Ectodermal cell (in vitro differentiated cells): Measurements from ENCODE around the gene KLHL5.
"Not testable (repeated sequence)": the region's sequence is repeated elsewhere in the genome, so short reads cannot be mapped to it uniquely, and the experiment has no call there.

Experiments used
- H3K27ac ChIP-seq: 2 replicates; pipeline ENCODE4 v1.7.0; 2013; ENCODE audit warnings: mild to moderate bottlenecking, low read depth, low read length; ENCODE audit not compliant: insufficient read depth, poor library complexity, severe bottlenecking
- H3K27me3 ChIP-seq: 2 replicates; pipeline ENCODE4 v1.7.0; 2013; ENCODE audit warnings: mild to moderate bottlenecking, low read length; ENCODE audit not compliant: insufficient read depth, control insufficient read depth, poor library complexity, severe bottlenecking
- H3K36me3 ChIP-seq: one replicate; pipeline ENCODE4 v1.7.0; 2013; ENCODE audit warnings: low read length; ENCODE audit not compliant: control insufficient read depth, insufficient read depth
- H3K4me1 ChIP-seq: one replicate; pipeline ENCODE4 v1.7.0; 2013; ENCODE audit warnings: low read length; ENCODE audit not compliant: control insufficient read depth, insufficient read depth
- H3K4me3 ChIP-seq: 2 replicates; pipeline ENCODE4 v1.7.0; 2013; ENCODE audit warnings: low read depth, low read length, control low read depth; ENCODE audit not compliant: insufficient read depth
- H3K9me3 ChIP-seq: 2 replicates; pipeline ENCODE4 v1.7.0; 2013; ENCODE audit warnings: mild to moderate bottlenecking, low read length, moderate library complexity; ENCODE audit not compliant: control insufficient read depth
- WGBS, 2 experiments: methylation state at CpG; one replicate each; pipeline ENCODE4 v1.1.7; 2013; ENCODE audit warnings: missing lambda C conversion rate in 2 of 2; 5-methylcytosine and 5-hydroxymethylcytosine counted together

Gene KLHL5

DNA sequence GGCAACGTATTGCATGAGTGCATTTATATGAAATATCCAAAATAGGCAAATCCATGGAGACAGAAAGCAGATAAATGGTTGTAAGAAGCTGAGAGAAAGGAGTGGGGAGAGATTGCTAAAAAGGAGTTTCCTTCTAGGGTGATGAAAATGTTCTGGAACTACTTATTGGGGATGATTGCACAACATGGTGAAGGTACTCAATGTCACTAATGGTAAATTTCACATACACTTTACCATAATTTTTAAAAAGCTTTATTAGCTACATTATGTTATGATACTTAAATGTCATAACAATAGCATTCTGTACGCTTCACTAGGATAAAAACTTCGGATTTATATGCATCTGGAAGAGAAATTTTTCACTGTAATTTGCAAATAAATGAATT, 63.6 kb downstream of the KLHL5 start:
- no peaks in the 10 kb centered on the region for H3K36me3 ChIP-seq
- 95 to 100% methylated on average over 1 to 2 of the region's 3 CpGs for WGBS, 2 experiments
- H3K27ac ChIP-seq = no peak overlapping the region
- no peaks in the 10 kb centered on the region for H3K9me3 ChIP-seq
- no peaks in the 10 kb centered on the region for H3K4me1 ChIP-seq
- no peak overlapping the region for H3K4me3 ChIP-seq
- H3K27me3 ChIP-seq = no peaks in the 10 kb centered on the region

DNA sequence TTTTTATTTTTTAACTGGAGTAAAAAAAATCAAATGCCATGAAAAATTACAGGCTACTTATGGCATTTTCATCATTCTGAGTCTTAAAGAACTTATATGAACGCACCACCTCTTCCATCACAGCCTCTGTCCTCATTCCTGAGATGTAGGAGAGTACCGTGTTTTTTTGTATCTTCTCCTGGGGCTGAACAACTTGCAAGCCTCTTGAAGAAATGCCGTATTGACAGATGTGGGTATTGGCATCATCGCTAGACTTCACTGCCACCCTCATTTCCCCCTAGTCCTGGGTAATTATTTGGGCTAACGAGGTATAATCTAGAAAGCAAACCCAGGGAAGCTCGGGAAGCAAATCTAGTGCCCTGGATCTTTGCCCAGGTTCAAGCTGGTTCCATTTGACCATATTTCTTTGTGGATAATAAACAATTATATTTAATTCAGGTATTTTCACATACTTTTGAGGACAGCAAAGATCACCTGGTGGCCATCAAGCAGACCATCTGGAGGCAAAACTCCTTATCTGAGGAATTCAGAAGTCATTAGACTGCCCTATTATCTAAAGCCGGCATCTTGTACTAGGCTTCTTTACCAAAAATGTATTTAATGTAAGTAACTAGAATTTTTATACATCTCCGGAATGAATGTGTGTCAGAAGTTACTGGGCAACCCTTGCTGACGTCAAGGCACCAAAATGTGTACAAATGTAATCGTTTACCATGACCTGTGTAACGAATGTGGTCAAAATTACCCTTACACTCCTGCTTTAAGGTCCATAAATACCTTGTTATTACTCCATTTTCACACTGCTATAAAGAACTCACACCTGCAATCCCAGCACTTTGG, 64.4 kb downstream of the KLHL5 start:
- Histone ChIP-seq H3K27me3 (no peaks in the 10 kb centered on the region), H3K4me3 (no peak overlapping the region), H3K4me1 (no peaks in the 10 kb centered on the region), H3K36me3 (no peaks in the 10 kb centered on the region), H3K9me3 (no peaks in the 10 kb centered on the region), H3K27ac (no peak overlapping the region)
- 94 to 95% methylated on average over 10 to 11 of the region's 11 CpGs for WGBS, 2 experiments

DNA sequence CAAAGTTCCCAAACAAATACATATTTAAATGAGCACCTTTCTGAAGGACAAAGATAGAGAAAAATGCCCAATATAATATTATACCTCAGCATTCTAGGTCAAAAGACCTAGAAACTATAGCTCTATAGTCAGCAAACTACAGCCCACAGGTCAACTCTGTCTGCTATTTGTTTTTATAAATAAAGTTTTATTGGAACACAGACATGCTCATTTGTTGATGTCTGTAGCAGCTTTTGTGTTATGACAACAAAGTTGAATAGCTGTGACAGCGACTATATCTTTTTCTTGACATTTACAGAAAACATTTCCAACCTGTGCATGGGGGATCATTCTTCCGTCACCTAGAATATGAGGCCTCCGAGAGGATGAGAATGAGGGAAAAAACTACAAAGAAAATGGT, 71.6 kb downstream of the KLHL5 start:
- Histone ChIP-seq H3K27me3 (no peaks in the 10 kb centered on the region), H3K4me1 (no peaks in the 10 kb centered on the region), H3K36me3 (no peaks in the 10 kb centered on the region), H3K9me3 (no peaks in the 10 kb centered on the region), H3K27ac (no peak overlapping the region), H3K4me3 (no peak overlapping the region)
- WGBS, 2 experiments = 98 to 100% methylated on average over 2 to 3 of the region's 3 CpGs

DNA sequence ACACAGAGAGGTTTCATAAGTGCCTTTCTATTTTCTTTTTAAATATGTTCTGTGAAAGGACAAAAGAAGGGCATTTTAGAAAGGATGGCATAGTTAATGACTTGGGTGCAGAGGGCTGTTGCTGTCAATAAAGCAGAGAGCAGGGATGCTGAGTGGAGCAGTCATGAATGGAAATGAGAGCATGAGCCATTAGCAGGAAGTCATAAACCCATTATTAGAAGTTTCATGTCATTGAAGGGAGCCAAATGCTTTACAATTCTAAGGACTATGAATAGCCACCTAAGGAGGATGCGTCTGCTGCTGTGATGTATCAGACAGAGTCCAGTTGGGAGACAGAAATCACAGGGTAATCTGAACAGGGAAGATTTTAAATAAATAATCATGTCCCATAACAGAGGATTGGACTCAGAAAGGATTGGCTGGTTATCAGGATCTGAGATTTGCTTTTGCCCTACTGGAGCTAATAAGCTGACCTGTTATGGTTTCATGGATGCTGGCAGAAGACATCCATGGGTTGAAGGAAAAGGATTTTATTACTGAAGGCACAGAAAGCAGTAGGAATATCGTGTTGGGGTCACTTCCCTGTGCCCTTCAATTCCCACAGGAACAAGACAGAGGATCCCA, 72.8 kb downstream of the KLHL5 start:
- Histone ChIP-seq H3K9me3 (no peaks in the 10 kb centered on the region), H3K4me1 (no peaks in the 10 kb centered on the region), H3K36me3 (no peaks in the 10 kb centered on the region), H3K27me3 (no peaks in the 10 kb centered on the region), H3K27ac (no peak overlapping the region), H3K4me3 (no peak overlapping the region)
- 68 to 81% methylated on average over 2 of the region's 2 CpGs for WGBS, 2 experiments

DNA sequence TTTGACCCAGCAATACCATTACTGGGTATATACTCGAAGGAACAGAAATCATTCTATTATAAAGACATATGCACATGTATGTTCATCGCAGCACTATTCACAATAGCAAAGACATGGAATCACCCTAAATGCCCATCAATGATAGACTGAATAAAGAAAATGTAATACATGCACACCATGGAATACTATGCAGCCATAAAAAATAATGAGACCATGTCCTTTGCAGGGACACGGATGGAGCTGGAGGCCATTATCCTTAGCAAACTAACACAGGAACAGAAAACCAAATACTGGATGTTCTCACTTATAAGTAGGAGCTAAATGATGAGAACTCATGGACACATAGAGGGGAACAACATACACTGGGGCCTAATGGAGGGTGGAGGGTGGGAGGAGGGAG, 76.2 kb downstream of the KLHL5 start:
- H3K27me3 ChIP-seq, H3K4me1 ChIP-seq, H3K4me3 ChIP-seq, H3K27ac ChIP-seq, H3K36me3 ChIP-seq, H3K9me3 ChIP-seq: not testable (repeated sequence)
- 90 to 96% methylated on average over 3 of the region's 3 CpGs for WGBS, 2 experiments

DNA sequence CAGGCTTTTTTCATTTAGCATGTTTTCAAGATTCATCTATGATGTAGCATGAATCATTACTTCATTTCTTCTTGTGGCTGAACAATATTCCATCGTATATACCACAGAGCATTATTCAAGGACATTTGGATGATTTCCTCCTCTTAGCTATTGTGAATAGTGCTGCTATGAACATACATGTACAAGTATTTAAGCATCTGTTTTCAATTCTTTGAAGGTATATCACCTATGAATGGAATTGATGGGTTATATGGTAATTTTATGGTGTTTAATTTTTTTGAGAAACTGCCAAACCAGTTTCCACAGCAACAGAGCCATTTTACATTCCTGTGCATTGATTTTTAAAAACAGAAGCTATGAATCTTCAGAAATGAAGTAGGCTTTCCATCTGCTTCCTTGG, 84.2 kb downstream of the KLHL5 start:
- 100% methylated on average over 1 of the region's 1 CpG; no CpG with 5 or more reads in 1 of the 2 experiments for WGBS, 2 experiments
- Histone ChIP-seq H3K27ac (no peak overlapping the region), H3K36me3 (no peaks in the 10 kb centered on the region), H3K4me1 (no peaks in the 10 kb centered on the region), H3K4me3 (no peak overlapping the region), H3K9me3 (no peaks in the 10 kb centered on the region), H3K27me3 (no peaks in the 10 kb centered on the region)

DNA sequence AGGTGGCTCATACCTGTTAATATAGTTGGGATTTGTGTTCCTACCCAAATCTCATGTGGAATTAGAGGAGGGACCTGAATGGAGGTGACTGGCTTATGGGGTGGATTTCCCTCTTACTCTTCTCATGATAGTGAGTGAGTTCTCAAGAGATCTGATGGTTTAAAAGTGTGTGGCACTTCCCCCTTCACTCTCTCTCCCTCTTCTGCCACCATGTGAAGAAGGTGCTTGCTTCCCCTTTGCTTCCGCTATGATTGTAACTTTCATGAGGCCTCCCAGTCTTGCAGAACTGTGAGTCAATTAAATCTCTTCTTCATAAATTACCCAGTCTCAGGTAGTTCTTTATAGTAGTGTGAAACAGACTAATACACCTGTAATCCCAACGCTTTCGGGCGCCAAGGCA, 92.0 kb downstream of the KLHL5 start:
- no peaks in the 10 kb centered on the region for H3K4me1 ChIP-seq
- no peaks in the 10 kb centered on the region for H3K27me3 ChIP-seq
- no peaks in the 10 kb centered on the region for H3K9me3 ChIP-seq
- 94 to 98% methylated on average over 4 of the region's 4 CpGs for WGBS, 2 experiments
- no peak overlapping the region for H3K4me3 ChIP-seq
- H3K27ac ChIP-seq = no peak overlapping the region
- H3K36me3 ChIP-seq = no peaks in the 10 kb centered on the region

DNA sequence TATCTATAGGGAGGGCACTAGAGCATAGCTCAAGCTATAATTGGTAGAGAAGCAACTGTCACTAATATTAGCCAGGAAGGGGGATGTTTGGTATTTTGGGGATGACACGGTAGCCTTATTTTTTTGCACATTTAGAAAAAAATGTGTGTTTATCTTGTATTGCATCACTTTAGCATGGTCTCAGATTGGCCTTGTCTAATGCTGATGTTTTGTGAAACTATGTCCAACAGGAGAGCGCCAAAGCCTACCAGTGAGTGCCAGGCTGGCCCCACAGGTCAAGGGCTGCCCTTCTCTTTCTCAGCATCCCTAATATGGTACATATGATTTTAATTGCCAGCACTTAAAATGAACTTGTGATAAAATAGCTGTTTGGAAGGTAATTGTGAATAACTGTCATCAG, 95.5 kb downstream of the KLHL5 start:
- H3K36me3 ChIP-seq = no peaks in the 10 kb centered on the region

DNA sequence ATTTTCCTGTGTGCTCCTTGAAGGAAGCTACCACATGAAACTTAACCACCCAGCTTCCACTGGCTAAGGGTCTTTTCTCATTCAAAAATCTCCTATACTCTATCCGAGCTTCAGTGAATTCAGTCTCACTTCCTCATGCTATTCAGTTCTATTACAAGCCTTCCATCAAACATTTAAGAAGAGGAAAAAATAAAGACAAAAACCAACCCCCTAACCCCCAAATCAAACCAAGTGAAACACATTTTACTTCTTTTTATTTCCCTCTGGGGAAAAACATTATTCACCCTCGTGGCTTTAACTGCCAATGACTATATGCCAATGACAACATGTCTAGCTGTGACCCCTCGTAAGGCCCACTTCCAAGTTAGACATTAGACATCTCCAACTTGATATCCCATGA, 104.1 kb downstream of the KLHL5 start:
- Histone ChIP-seq H3K4me1 (no peaks in the 10 kb centered on the region), H3K9me3 (no peaks in the 10 kb centered on the region), H3K36me3 (no peaks in the 10 kb centered on the region), H3K27me3 (no peaks in the 10 kb centered on the region), H3K27ac (no peak overlapping the region), H3K4me3 (no peak overlapping the region)
- 71 to 73% methylated on average over 3 of the region's 3 CpGs for WGBS, 2 experiments

More for the DNA sequence above, 95.5 kb downstream of the KLHL5 start:
- WGBS, 2 experiments = 95 to 98% methylated on average over 2 of the region's 2 CpGs
- no peaks in the 10 kb centered on the region for H3K27me3 ChIP-seq
- H3K9me3 ChIP-seq = no peaks in the 10 kb centered on the region
- no peak overlapping the region for H3K4me3 ChIP-seq
- H3K4me1 ChIP-seq = no peaks in the 10 kb centered on the region
- H3K27ac ChIP-seq = no peak overlapping the region

DNA sequence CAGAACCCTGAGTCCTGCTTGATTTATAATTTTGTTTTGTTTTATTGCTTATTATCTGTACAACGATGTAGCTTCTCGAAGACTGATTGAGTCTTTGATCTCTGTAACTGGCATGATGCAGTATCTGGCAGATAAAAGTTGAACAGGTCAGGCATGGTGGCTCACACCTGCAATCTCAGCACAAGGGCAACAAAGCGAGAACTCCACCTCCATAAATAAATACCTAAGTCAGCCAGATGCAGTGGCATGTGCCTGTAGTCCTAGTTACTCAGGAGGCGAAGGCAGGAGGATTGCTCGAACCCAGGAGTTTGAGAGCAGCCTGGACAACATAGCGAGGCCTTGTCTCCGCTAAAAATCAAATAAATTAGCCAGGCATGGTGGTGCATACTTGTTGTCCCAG, 104.6 kb downstream of the KLHL5 start:
- no peak overlapping the region for H3K4me3 ChIP-seq
- no peaks in the 10 kb centered on the region for H3K4me1 ChIP-seq
- no peaks in the 10 kb centered on the region for H3K9me3 ChIP-seq
- no peaks in the 10 kb centered on the region for H3K36me3 ChIP-seq
- no peaks in the 10 kb centered on the region for H3K27me3 ChIP-seq
- 91 to 95% methylated on average over 7 of the region's 7 CpGs for WGBS, 2 experiments
- no peak overlapping the region for H3K27ac ChIP-seq
